ENCODE measurements around the gene UGGT1. TPM values are rescaled to one million over a fixed set of nuclear protein-coding genes. Genes with fewer than 3 reads are reported as not detected.

The UGGT1 gene
- total and polyA plus RNA-seq, 9 of the 15 experiments (the other 6 are each of a cell fraction or from before 2014, with no cell fraction given), result 5.1 to 56.4 (median 37.9) TPM

- peak; percentile 87; the same call in 1 of the 2 replicates for TF ChIP-seq HNRNPL (IDR thresholded peaks at IDR 0.05; ENCODE audit: low read depth, low read length)
- TF ChIP-seq ZNF121 (CRISPR knock-in tag; conservative IDR thresholded peaks at IDR 0.05), result 0 out of 2 replicates have a peak, but pooled peaks have one; percentile 7
- TF ChIP-seq MXI1 (IDR thresholded peaks at IDR 0.05; ENCODE audit: low read depth, low read length), result peak; percentile 76; the same call in 1 of the 2 replicates
- peak; percentile 80 for TF ChIP-seq CHD1 (IDR thresholded peaks at IDR 0.05; ENCODE audit: low read length)
- peak; percentile 96 for TF ChIP-seq POLR2H (tag; IDR thresholded peaks at IDR 0.05; ENCODE audit: low read depth)
- peak; percentile 77 to 93; a peak in 3 of 4 replicates for TF ChIP-seq SIN3A (IDR thresholded peaks at IDR 0.05; ENCODE audit: borderline replicate concordance in 2 of 2, control insufficient read depth in 1 of 2, low read depth in 2 of 2, low read length in 2 of 2)
- peak; percentile 97 for TF ChIP-seq GABPA (tag; conservative IDR thresholded peaks at IDR 0.05; ENCODE audit: low read depth)
- peak; percentile 93 for TF ChIP-seq PHF20 (IDR thresholded peaks at IDR 0.05; ENCODE audit: partially characterized antibody)
- peak; percentile 87 for TF ChIP-seq PML (IDR thresholded peaks at IDR 0.05; ENCODE audit: low read length)
- TF ChIP-seq CXXC5 (CRISPR knock-in tag; IDR thresholded peaks at IDR 0.05), result peak; percentile 67
- TF ChIP-seq E2F4 (CRISPR knock-in tag; IDR thresholded peaks at IDR 0.05; ENCODE audit: low read depth), result peak; percentile 73
- TF ChIP-seq BRD4 (IDR thresholded peaks at IDR 0.05), result peak; percentile 66; the same call in 1 of the 2 replicates
- peak; percentile 51; the same call in 1 of the 2 replicates for TF ChIP-seq AFF4 (CRISPR knock-in tag; IDR thresholded peaks at IDR 0.05)
- 0 out of 2 replicates have a peak, but pooled peaks have one; percentile 7 for TF ChIP-seq ZNF263 (CRISPR knock-in tag; IDR thresholded peaks at IDR 0.05; ENCODE audit: borderline replicate concordance)
- TF ChIP-seq ZFP91 (CRISPR knock-in tag; IDR thresholded peaks at IDR 0.05), result peak; percentile 70; the same call in 1 of the 2 replicates
- peak; percentile 99 for TF ChIP-seq ELF1 (tag; IDR thresholded peaks at IDR 0.05)
- TF ChIP-seq ZBTB33 (CRISPR knock-in tag; IDR thresholded peaks at IDR 0.05), result peak; percentile 61; the same call in 1 of the 2 replicates
Measured at GRCh38 chr2:128090945-128091725, at the start of gene UGGT1 (continued).
